ENCODE measurements around the gene SLC39A11.

Gene SLC39A11

DNA sequence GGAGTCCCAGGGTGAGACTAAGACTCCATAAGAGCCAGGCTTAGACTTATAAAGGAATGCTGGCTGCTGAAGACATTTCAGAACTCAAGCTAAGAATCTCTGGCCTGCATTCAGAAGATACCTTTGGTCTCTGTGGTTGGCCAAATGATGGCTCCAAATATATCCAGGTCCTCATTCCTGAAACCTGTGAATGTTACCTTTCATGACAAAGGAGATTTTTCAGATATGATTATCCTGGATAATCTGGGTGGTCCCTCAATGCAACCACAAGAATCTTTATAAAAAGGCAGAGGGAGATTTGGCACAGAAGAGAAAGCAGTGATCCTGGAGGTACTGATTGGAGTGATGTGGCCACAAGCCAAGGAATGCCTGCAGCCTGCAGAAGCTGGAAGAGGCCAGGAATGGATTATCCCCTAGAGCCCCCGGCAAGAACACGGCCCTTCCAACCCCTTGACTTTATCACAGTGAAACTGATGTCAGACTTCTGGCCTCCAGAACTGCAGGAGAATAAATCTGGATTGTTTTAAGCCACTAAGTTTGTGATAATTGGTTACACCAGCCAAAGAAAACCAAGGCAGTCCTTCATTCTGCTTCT, 253.3 kb downstream of the SLC39A11 start:
- Histone ChIP-seq H3K27ac (ENCODE audit: insufficient read depth in 1 of 2, low read depth in 1 of 2, low read length in 2 of 2, poor library complexity in 1 of 2, severe bottlenecking in 2 of 2) (no peak overlapping the region), H3K27me3 (replicated peaks in 2 of 5; ENCODE audit: control insufficient read depth in 4 of 5, insufficient read depth in 5 of 5, low read length in 4 of 5) (no peaks in the 10 kb centered on the region), H3K4me3 (ENCODE audit: control insufficient read depth in 1 of 7, extremely low read depth in 1 of 7, insufficient read depth in 4 of 7, low read depth in 2 of 7, low read length in 6 of 7) (no peak overlapping the region), H3K36me3 (ENCODE audit: control insufficient read depth in 4 of 4, insufficient read depth in 4 of 4, low read length in 3 of 4) (peaks cover 2 to 19% (median 8%) of the 10 kb centered on the region in 4 experiments), H3K9me3 (ENCODE audit: control extremely low read depth in 1 of 5, control insufficient read depth in 4 of 5, insufficient read depth in 2 of 5, low read depth in 1 of 5, low read length in 4 of 5) (peaks cover 0 to 9% (median 3%) of the 10 kb centered on the region in 5 experiments), H3K4me1 (ENCODE audit: control extremely low read depth in 1 of 4, control insufficient read depth in 4 of 4, insufficient read depth in 4 of 4, low read length in 3 of 4) (peaks cover 0 to 3% (median 0%) of the 10 kb centered on the region in 4 experiments)
- no peak for DNase-seq
- WGBS (ENCODE audit: insufficient coverage): 100% methylated on average over 2 of the region's 2 CpGs
- ChIA-PET POLR2A (no interaction called here), CTCF (no interaction called here)

DNA sequence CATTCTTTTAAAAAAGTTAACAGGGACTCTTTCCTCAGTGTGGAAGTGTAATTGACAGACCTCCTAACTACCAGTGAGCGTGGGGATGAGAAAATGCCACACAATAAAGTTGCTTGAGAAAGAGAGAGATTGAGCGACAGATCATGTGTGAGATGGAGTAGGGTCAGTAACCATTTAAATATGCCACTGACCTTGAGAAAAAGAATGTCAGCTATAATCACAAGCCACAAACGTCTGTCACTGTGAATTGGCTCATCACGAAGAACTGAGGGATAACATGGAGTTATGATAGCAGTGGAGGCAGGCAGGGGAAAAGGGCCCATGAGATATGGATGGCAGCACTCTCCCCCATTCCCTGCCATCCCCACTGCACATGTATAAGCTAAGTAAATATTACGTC, 253.9 kb downstream of the SLC39A11 start:
- H3K27me3 ChIP-seq (replicated peaks in 2 of 5; ENCODE audit: control insufficient read depth in 4 of 5, insufficient read depth in 5 of 5, low read length in 4 of 5): no peaks in the 10 kb centered on the region
- peaks cover 0 to 9% (median 3%) of the 10 kb centered on the region in 5 experiments for H3K9me3 ChIP-seq (ENCODE audit: control extremely low read depth in 1 of 5, control insufficient read depth in 4 of 5, insufficient read depth in 2 of 5, low read depth in 1 of 5, low read length in 4 of 5)
- POLR2A ChIA-PET: no interaction called here
- CTCF ChIA-PET: no interaction called here
- no peak overlapping the region for H3K27ac ChIP-seq (ENCODE audit: insufficient read depth in 1 of 2, low read depth in 1 of 2, low read length in 2 of 2, poor library complexity in 1 of 2, severe bottlenecking in 2 of 2)
- DNase-seq: no peak
- WGBS (ENCODE audit: insufficient coverage): no CpG with 5 or more reads among the region's 5 CpGs
- no peak overlapping the region for H3K4me3 ChIP-seq (ENCODE audit: control insufficient read depth in 1 of 7, extremely low read depth in 1 of 7, insufficient read depth in 4 of 7, low read depth in 2 of 7, low read length in 6 of 7)
- H3K36me3 ChIP-seq (ENCODE audit: control insufficient read depth in 4 of 4, insufficient read depth in 4 of 4, low read length in 3 of 4): peaks cover 2 to 17% (median 7%) of the 10 kb centered on the region in 4 experiments
- peaks cover 0 to 3% (median 0%) of the 10 kb centered on the region in 4 experiments for H3K4me1 ChIP-seq (ENCODE audit: control extremely low read depth in 1 of 4, control insufficient read depth in 4 of 4, insufficient read depth in 4 of 4, low read length in 3 of 4)

DNA sequence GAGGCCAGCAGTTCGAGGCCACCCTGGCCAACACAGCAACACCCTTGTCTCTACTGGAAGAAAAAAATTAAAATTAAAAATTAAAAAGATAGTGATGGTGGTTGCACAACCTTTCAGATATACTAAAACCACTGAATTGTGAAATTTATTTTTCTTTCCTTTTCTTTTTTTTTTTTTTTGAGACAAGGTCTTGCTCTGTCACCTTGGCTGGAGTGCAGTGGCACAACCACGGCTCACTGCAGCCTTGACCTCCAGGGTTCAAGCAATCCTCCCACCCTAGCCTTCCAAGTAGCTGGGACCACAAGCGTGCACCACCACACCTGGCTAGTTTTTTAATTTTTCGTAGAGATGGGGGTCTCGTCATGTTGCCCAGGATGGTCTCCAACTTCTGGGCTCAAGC, 254.4 kb downstream of the SLC39A11 start:
- Histone ChIP-seq H3K9me3 (ENCODE audit: control extremely low read depth in 1 of 5, control insufficient read depth in 4 of 5, insufficient read depth in 2 of 5, low read depth in 1 of 5, low read length in 4 of 5) (peaks cover 0 to 9% (median 0%) of the 10 kb centered on the region in 5 experiments), H3K27me3 (replicated peaks in 2 of 5; ENCODE audit: control insufficient read depth in 4 of 5, insufficient read depth in 5 of 5, low read length in 4 of 5) (no peaks in the 10 kb centered on the region), H3K4me3 (ENCODE audit: control insufficient read depth in 1 of 7, extremely low read depth in 1 of 7, insufficient read depth in 4 of 7, low read depth in 2 of 7, low read length in 6 of 7) (no peak overlapping the region), H3K27ac (ENCODE audit: insufficient read depth in 1 of 2, low read depth in 1 of 2, low read length in 2 of 2, poor library complexity in 1 of 2, severe bottlenecking in 2 of 2) (no peak overlapping the region), H3K36me3 (ENCODE audit: control insufficient read depth in 4 of 4, insufficient read depth in 4 of 4, low read length in 3 of 4) (peaks cover 2 to 17% (median 4%) of the 10 kb centered on the region in 4 experiments), H3K4me1 (ENCODE audit: control extremely low read depth in 1 of 4, control insufficient read depth in 4 of 4, insufficient read depth in 4 of 4, low read length in 3 of 4) (peaks cover 0 to 3% (median 0%) of the 10 kb centered on the region in 4 experiments)
- ChIA-PET CTCF (no interaction called here), POLR2A (no interaction called here)
- 100% methylated on average over 3 of the region's 5 CpGs for WGBS (ENCODE audit: insufficient coverage)
- DNase-seq: no peak

GRCh38 chr17:72837335-72837734, 255.2 kb downstream of the SLC39A11 start:
- CTCF ChIA-PET: no interaction called here
- Histone ChIP-seq H3K27me3 (replicated peaks in 2 of 5; ENCODE audit: control insufficient read depth in 4 of 5, insufficient read depth in 5 of 5, low read length in 4 of 5) (no peaks in the 10 kb centered on the region), H3K9me3 (ENCODE audit: control extremely low read depth in 1 of 5, control insufficient read depth in 4 of 5, insufficient read depth in 2 of 5, low read depth in 1 of 5, low read length in 4 of 5) (peaks cover 0 to 9% (median 0%) of the 10 kb centered on the region in 5 experiments), H3K4me1 (ENCODE audit: control extremely low read depth in 1 of 4, control insufficient read depth in 4 of 4, insufficient read depth in 4 of 4, low read length in 3 of 4) (peaks cover 0 to 3% (median 0%) of the 10 kb centered on the region in 4 experiments), H3K36me3 (ENCODE audit: control insufficient read depth in 4 of 4, insufficient read depth in 4 of 4, low read length in 3 of 4) (peaks cover 2 to 14% (median 4%) of the 10 kb centered on the region in 4 experiments), H3K4me3 (ENCODE audit: control insufficient read depth in 1 of 7, extremely low read depth in 1 of 7, insufficient read depth in 4 of 7, low read depth in 2 of 7, low read length in 6 of 7) (no peak overlapping the region), H3K27ac (ENCODE audit: insufficient read depth in 1 of 2, low read depth in 1 of 2, low read length in 2 of 2, poor library complexity in 1 of 2, severe bottlenecking in 2 of 2) (no peak overlapping the region)
- no peak for DNase-seq
- WGBS (ENCODE audit: insufficient coverage): no CpG with 5 or more reads among the region's 1 CpG
- POLR2A ChIA-PET: no interaction called here

DNA sequence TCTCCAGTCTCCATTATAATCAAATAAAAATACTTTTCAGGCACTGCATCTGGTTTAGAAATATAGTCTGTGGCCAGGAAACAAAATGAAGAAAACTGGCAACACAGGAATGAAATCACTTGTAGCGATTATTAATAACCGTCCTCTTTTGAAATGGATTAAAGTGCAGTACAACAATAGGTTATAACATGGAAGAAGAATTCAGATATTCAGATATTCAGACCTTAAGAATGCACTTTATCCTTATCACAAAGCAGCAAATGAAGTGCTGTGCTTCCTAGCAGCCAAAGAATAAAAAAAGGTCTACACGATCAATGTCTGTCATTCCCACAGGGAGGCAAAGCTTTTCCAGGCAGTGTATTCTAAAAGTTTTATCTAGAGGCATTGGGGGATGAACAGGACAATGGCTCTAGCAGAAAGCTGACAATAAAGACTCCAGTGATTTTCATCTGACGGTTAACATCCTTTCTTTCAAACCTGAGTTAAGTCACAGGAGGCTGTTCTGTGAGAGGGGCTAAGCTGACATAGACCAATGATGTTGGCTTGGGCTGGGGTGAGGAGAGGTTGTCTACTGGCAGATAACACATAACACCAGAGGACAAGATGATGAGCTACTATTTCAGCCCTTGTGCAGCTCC, 259.2 kb downstream of the SLC39A11 start:
- Histone ChIP-seq H3K4me1 (ENCODE audit: control extremely low read depth in 1 of 4, control insufficient read depth in 4 of 4, insufficient read depth in 4 of 4, low read length in 3 of 4) (peaks cover 0 to 3% (median 0%) of the 10 kb centered on the region in 4 experiments), H3K36me3 (ENCODE audit: control insufficient read depth in 4 of 4, insufficient read depth in 4 of 4, low read length in 3 of 4) (peaks cover 0 to 4% (median 2%) of the 10 kb centered on the region in 4 experiments), H3K4me3 (ENCODE audit: control insufficient read depth in 1 of 7, extremely low read depth in 1 of 7, insufficient read depth in 4 of 7, low read depth in 2 of 7, low read length in 6 of 7) (no peak overlapping the region), H3K27me3 (replicated peaks in 2 of 5; ENCODE audit: control insufficient read depth in 4 of 5, insufficient read depth in 5 of 5, low read length in 4 of 5) (no peaks in the 10 kb centered on the region), H3K27ac (ENCODE audit: insufficient read depth in 1 of 2, low read depth in 1 of 2, low read length in 2 of 2, poor library complexity in 1 of 2, severe bottlenecking in 2 of 2) (no peak overlapping the region), H3K9me3 (ENCODE audit: control extremely low read depth in 1 of 5, control insufficient read depth in 4 of 5, insufficient read depth in 2 of 5, low read depth in 1 of 5, low read length in 4 of 5) (no peaks in the 10 kb centered on the region)
- DNase-seq: no peak
- ChIA-PET CTCF (interaction anchor here (1.2 kb wide), 1 partner anchor 20 kb away, joined by 3 read pairs; no protein-coding TSS in a partner anchor), POLR2A (no interaction called here)
- no CpG with 5 or more reads among the region's 4 CpGs for WGBS (ENCODE audit: insufficient coverage)

GRCh38 chr17:72832306-72832705, 260.2 kb downstream of the SLC39A11 start:
- POLR2A ChIA-PET: no interaction called here
- Histone ChIP-seq H3K27me3 (replicated peaks in 2 of 5; ENCODE audit: control insufficient read depth in 4 of 5, insufficient read depth in 5 of 5, low read length in 4 of 5) (no peaks in the 10 kb centered on the region), H3K36me3 (ENCODE audit: control insufficient read depth in 4 of 4, insufficient read depth in 4 of 4, low read length in 3 of 4) (peaks cover 0 to 10% (median 2%) of the 10 kb centered on the region in 4 experiments), H3K4me3 (ENCODE audit: control insufficient read depth in 1 of 7, extremely low read depth in 1 of 7, insufficient read depth in 4 of 7, low read depth in 2 of 7, low read length in 6 of 7) (no peak overlapping the region), H3K27ac (ENCODE audit: insufficient read depth in 1 of 2, low read depth in 1 of 2, low read length in 2 of 2, poor library complexity in 1 of 2, severe bottlenecking in 2 of 2) (no peak overlapping the region), H3K4me1 (ENCODE audit: control extremely low read depth in 1 of 4, control insufficient read depth in 4 of 4, insufficient read depth in 4 of 4, low read length in 3 of 4) (peaks cover 0 to 3% (median 0%) of the 10 kb centered on the region in 4 experiments), H3K9me3 (ENCODE audit: control extremely low read depth in 1 of 5, control insufficient read depth in 4 of 5, insufficient read depth in 2 of 5, low read depth in 1 of 5, low read length in 4 of 5) (peaks cover 0 to 4% (median 0%) of the 10 kb centered on the region in 5 experiments)
- CTCF ChIA-PET: interaction anchor here (1.2 kb wide), 1 partner anchor 19 kb away, joined by 3 read pairs; no protein-coding TSS in a partner anchor
- no peak for DNase-seq
- 100% methylated on average over 2 of the region's 6 CpGs for WGBS (ENCODE audit: insufficient coverage)

DNA sequence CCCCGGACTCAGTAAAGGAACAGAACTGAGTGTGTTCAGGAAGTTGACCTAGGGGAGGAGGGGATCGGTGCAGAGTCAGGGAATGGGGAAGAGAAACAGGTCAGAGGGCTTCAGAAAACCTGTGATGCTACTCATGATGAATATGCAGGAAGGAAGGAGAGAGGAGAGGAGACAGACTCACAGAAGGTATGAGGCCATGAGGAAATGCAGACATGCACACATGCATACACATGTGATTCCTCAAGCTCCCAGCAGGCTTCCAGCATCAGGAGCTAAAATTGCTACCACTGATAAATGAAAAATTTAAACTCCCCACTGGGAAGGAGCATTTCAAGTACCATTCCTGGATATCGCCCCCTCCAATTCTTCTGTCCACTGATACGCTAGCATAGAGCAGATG, 262.6 kb downstream of the SLC39A11 start:
- H3K4me1 ChIP-seq (ENCODE audit: control extremely low read depth in 1 of 4, control insufficient read depth in 4 of 4, insufficient read depth in 4 of 4, low read length in 3 of 4): no peaks in the 10 kb centered on the region
- H3K27me3 ChIP-seq (replicated peaks in 2 of 5; ENCODE audit: control insufficient read depth in 4 of 5, insufficient read depth in 5 of 5, low read length in 4 of 5): no peaks in the 10 kb centered on the region
- H3K9me3 ChIP-seq (ENCODE audit: control extremely low read depth in 1 of 5, control insufficient read depth in 4 of 5, insufficient read depth in 2 of 5, low read depth in 1 of 5, low read length in 4 of 5): peaks cover 4 to 25% (median 7%) of the 10 kb centered on the region in 5 experiments
- H3K27ac ChIP-seq (ENCODE audit: insufficient read depth in 1 of 2, low read depth in 1 of 2, low read length in 2 of 2, poor library complexity in 1 of 2, severe bottlenecking in 2 of 2): no peak overlapping the region
- H3K4me3 ChIP-seq (ENCODE audit: control insufficient read depth in 1 of 7, extremely low read depth in 1 of 7, insufficient read depth in 4 of 7, low read depth in 2 of 7, low read length in 6 of 7): no peak overlapping the region
- POLR2A ChIA-PET: no interaction called here
- no peak for DNase-seq
- WGBS (ENCODE audit: insufficient coverage): 31% methylated on average over 2 of the region's 4 CpGs
- H3K36me3 ChIP-seq (ENCODE audit: control insufficient read depth in 4 of 4, insufficient read depth in 4 of 4, low read length in 3 of 4): peaks cover 0 to 22% (median 1%) of the 10 kb centered on the region in 4 experiments
- CTCF ChIA-PET: no interaction called here
